OCI-LY3 (cell line): ENCODE results near the gene BRSK2.

Experiments
- H2AFZ ChIP-seq: fragments of 200-600, 300-600 bp; shearing (Covaris generic); 2 replicates; pipeline ENCODE4 v1.6.0; 2014; ENCODE audit warnings: antibody characterized with exemption, low read depth, low read length
- H3K27ac ChIP-seq: fragments of 200-600, 300-600 bp; sonication (generic); 2 replicates; pipeline ENCODE4 v1.5.1; 2014; ENCODE audit warnings: mild to moderate bottlenecking, low read length, moderate library complexity, mixed read lengths
- H3K27me3 ChIP-seq: fragments of 200-600, 300-600 bp; sonication (generic); 2 replicates; pipeline ENCODE4 v1.6.1; 2014; ENCODE audit warnings: low read depth, low read length, mixed read lengths
- H3K36me3 ChIP-seq: fragments of 200-600, 300-600 bp; sonication (generic); replicated peaks from 2 replicates; pipeline ENCODE3; 2014; ENCODE audit warnings: low read depth, low read length, mixed read lengths
- H3K4me1 ChIP-seq: fragments of 300-600, 200-600 bp; sonication (generic); 2 replicates; pipeline ENCODE4 v1.6.1; 2014; ENCODE audit warnings: low read length, mixed read lengths
- H3K4me2 ChIP-seq: fragments of 200-600, 300-600 bp; sonication (generic); 2 replicates; pipeline ENCODE4 v1.6.1; 2014; ENCODE audit warnings: low read length, mixed read lengths
- H3K4me3 ChIP-seq: fragments of 300-600, 200-600 bp; sonication (generic); 2 replicates; pipeline ENCODE4 v1.5.1; 2014; ENCODE audit warnings: antibody characterized with exemption, mild to moderate bottlenecking, low read length, moderate library complexity
- H3K79me2 ChIP-seq: fragments of 300-600, 200-600 bp; shearing (Covaris generic); 2 replicates; pipeline ENCODE4 v1.6.1; 2014; ENCODE audit warnings: mild to moderate bottlenecking, low read length, mixed read lengths
- H3K9ac ChIP-seq: fragments of 300-600, 200-600 bp; shearing (Covaris generic); 2 replicates; pipeline ENCODE4 v1.6.0; 2014; ENCODE audit warnings: mild to moderate bottlenecking, low read length, moderate library complexity
- H3K9me3 ChIP-seq: fragments of 200-600, 300-600 bp; shearing (Covaris generic); 2 replicates; pipeline ENCODE4 v1.6.1; 2014; ENCODE audit warnings: low read length, mixed read lengths; ENCODE audit not compliant: insufficient read depth
- H4K20me1 ChIP-seq: fragments of 200-600, 300-600 bp; sonication (generic); 2 replicates; pipeline ENCODE4 v1.6.1; 2016; ENCODE audit warnings: low read length, mixed read lengths; ENCODE audit not compliant: insufficient read depth
- CTCF ChIP-seq: fragments of 200-600, 300-600 bp; sonication (generic); IDR thresholded peaks from 2 replicates; pipeline ENCODE4 v1.5.1; 2014; ENCODE audit warnings: antibody characterized with exemption, low read length, low read depth
- EZH2phosphoT487 ChIP-seq: fragments of 200-600 bp; shearing (Covaris generic); IDR thresholded peaks from 2 replicates; pipeline ENCODE4 v1.6.1; 2018; ENCODE audit warnings: antibody characterized with exemption, mixed run types, low read depth

The BRSK2 gene

GRCh38 chr11:1496761-1497095 lies 107.0 kb downstream of the BRSK2 start:
- Histone ChIP-seq H3K4me2 (peak overlapping the region; percentile 65; the same call in 1 of the 2 replicates), H2AFZ (no peak overlapping the region), H3K9me3 (no peaks in the 10 kb centered on the region), H3K9ac (no peak overlapping the region), H3K79me2 (peaks cover 57% of the 10 kb centered on the region), H3K4me3 (no peak overlapping the region), H3K27me3 (no peaks in the 10 kb centered on the region), H3K36me3 (peaks cover 10% of the 10 kb centered on the region), H4K20me1 (peaks cover 59% of the 10 kb centered on the region), H3K27ac (no peak overlapping the region), H3K4me1 (peaks cover 44% of the 10 kb centered on the region)
- TF ChIP-seq EZH2phosphoT487 (no peak), CTCF (no peak)

- Histone ChIP-seq H3K36me3 (peaks cover 10% of the 10 kb centered on the region), H3K79me2 (peaks cover 53% of the 10 kb centered on the region), H3K27me3 (no peaks in the 10 kb centered on the region), H3K9me3 (no peaks in the 10 kb centered on the region), H3K4me1 (peaks cover 44% of the 10 kb centered on the region), H2AFZ (no peak overlapping the region), H3K27ac (no peak overlapping the region; the same call in 1 of the 2 replicates), H3K4me3 (peak overlapping the region; percentile 51), H3K4me2 (peak overlapping the region; percentile 65), H3K9ac (no peak overlapping the region), H4K20me1 (peaks cover 64% of the 10 kb centered on the region)
- TF ChIP-seq EZH2phosphoT487 (no peak), CTCF (no peak)
Measured at GRCh38 chr11:1497600-1497999, 107.9 kb downstream of the BRSK2 start.

- Histone ChIP-seq H3K79me2 (peaks cover 48% of the 10 kb centered on the region), H3K4me2 (peak overlapping the region; percentile 65), H3K27me3 (no peaks in the 10 kb centered on the region), H3K9me3 (no peaks in the 10 kb centered on the region), H3K4me3 (peak overlapping the region; percentile 51; the same call in 1 of the 2 replicates), H3K9ac (no peak overlapping the region), H3K27ac (peak overlapping the region; percentile 23; the same call in 1 of the 2 replicates), H3K4me1 (peaks cover 37% of the 10 kb centered on the region), H3K36me3 (peaks cover 10% of the 10 kb centered on the region), H2AFZ (no peak overlapping the region), H4K20me1 (peaks cover 64% of the 10 kb centered on the region)
- TF ChIP-seq EZH2phosphoT487 (no peak), CTCF (no peak)
Measured at GRCh38 chr11:1498262-1498661, 108.5 kb downstream of the BRSK2 start.

- H3K9ac ChIP-seq: no peak overlapping the region
- H4K20me1 ChIP-seq: peaks cover 67% of the 10 kb centered on the region
- no peaks in the 10 kb centered on the region for H3K9me3 ChIP-seq
- H3K4me1 ChIP-seq: peaks cover 26% of the 10 kb centered on the region
- H3K4me3 ChIP-seq: no peak overlapping the region
- no peak overlapping the region for H2AFZ ChIP-seq
- peaks cover 10% of the 10 kb centered on the region for H3K36me3 ChIP-seq
- TF ChIP-seq CTCF: no peak
- no peak for TF ChIP-seq EZH2phosphoT487
- H3K27me3 ChIP-seq: no peaks in the 10 kb centered on the region
- H3K27ac ChIP-seq: no peak overlapping the region
- H3K79me2 ChIP-seq: peaks cover 42% of the 10 kb centered on the region
- no peak overlapping the region for H3K4me2 ChIP-seq
Measured at GRCh38 chr11:1499261-1499890, 109.6 kb downstream of the BRSK2 start.
